Measurements from ENCODE around the gene LRRK1.

- TF ChIP-seq POLR2A (IDR thresholded peaks at IDR 0.05) (no peak), CTCF (IDR thresholded peaks at IDR 0.05) (no peak), EP300 (IDR thresholded peaks at IDR 0.05) (no peak), POLR2AphosphoS5 (IDR thresholded peaks at IDR 0.05) (no peak)
Observed at GRCh38 chr15:101087172-101087769, 168.1 kb downstream of the LRRK1 start.

All from sigmoid colon (tissue), 4 donors.